GM12892 (cell line): ENCODE results near the gene TYW1.
"Not testable (repeated sequence)": the region's sequence is repeated elsewhere in the genome, so short reads cannot be mapped to it uniquely, and the experiment has no call there.

ENCODE experiments used
- POLR2A ChIP-seq: IDR thresholded peaks from 2 replicates; pipeline ENCODE4 v1.6.1; 2011; ENCODE audit warnings: low read depth, low read length, control low read depth
- POLR2AphosphoS5 ChIP-seq: IDR thresholded peaks from 2 replicates; pipeline ENCODE4 v1.6.1; 2011; ENCODE audit warnings: low read depth, low read length, control low read depth
- TAF1 ChIP-seq: IDR thresholded peaks from 2 replicates; pipeline ENCODE4 v1.6.1; 2011; ENCODE audit warnings: low read depth, mild to moderate bottlenecking, control low read depth, low read length, borderline replicate concordance

DNA sequence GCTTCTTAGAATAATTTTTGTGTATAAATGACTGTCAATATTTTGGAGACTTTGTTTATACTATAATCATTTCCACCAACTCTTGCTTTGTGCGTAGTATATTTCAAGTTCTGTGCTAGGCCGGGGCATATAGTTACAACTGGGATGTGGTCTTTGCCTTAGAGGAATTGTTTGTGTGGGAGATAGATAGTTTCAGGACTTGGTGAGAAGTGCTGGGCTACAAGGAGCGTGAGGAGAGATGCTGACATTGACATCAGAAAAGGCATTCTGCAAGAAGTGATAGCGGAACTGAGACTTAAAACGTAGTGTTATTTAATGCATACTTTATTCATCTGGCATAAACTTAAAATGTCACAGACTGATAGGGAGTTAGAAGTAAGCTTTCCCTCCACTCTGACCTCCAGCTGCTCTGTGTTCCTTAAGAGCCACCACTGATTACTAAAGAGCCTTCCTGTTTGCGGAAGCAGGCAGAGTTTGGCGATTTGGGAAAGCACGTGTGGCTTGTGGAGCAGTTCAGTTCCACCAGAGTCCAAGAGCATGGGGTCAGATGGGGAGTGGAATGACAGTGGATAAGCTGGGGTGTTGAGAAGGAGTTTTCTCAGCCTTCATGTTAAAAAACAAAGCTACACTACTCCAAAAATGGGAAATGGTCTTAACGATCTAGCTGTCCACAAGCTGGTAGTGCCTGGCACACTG is 146.6 kb downstream of the TYW1 start:
- TF ChIP-seq POLR2A, POLR2AphosphoS5, TAF1: not testable (repeated sequence)
